Cardiac fibroblast (primary cell): ENCODE results near the gene AP4B1.

ENCODE experiments used
- DNase-seq, 2 donors: peaks; one replicate each; pipeline versions ENCODE4 v3.0.0 to v3.0.0-alpha.2; 2010; ENCODE audit warnings: low read depth in 2 of 2
- H3K4me3 ChIP-seq, 2 donors: replicated peaks in 1 of 2; 1 replicate in 1 of 2; 2 replicates in 1 of 2; pipeline ENCODE4 v1.5.1; 2011; ENCODE audit warnings: low read depth in 2 of 2, low read length in 2 of 2, mild to moderate bottlenecking in 2 of 2, moderate library complexity in 1 of 2
- CTCF ChIP-seq: IDR thresholded peaks from one replicate; pipeline ENCODE4 v1.5.1; 2011; ENCODE audit warnings: low read depth, mild to moderate bottlenecking, low read length, inconsistent platforms

AP4B1 gene

GRCh38 chr1:113940365-113941244 lies 36.0 kb upstream of the AP4B1 start:
- TF ChIP-seq CTCF, result no peak
- no peak overlapping the region for H3K4me3 ChIP-seq
- no peak for DNase-seq

GRCh38 chr1:113938192-113938591 lies 33.6 kb upstream of the AP4B1 start:
- H3K4me3 ChIP-seq, result no peak overlapping the region
- no peak for DNase-seq
- no peak for TF ChIP-seq CTCF

- DNase-seq, result peak in 1 of 2 donors; percentile 63
- no peak for TF ChIP-seq CTCF
- no peak overlapping the region for H3K4me3 ChIP-seq
These were observed 32.5 kb upstream of the AP4B1 start for GRCh38 chr1:113937146-113937545.

- no peak overlapping the region for H3K4me3 ChIP-seq
- no peak for TF ChIP-seq CTCF
- DNase-seq, result no peak
These were observed 31.4 kb upstream of the AP4B1 start for GRCh38 chr1:113935970-113936369.

GRCh38 chr1:113935176-113935575 lies 30.6 kb upstream of the AP4B1 start:
- TF ChIP-seq CTCF, result no peak
- no peak overlapping the region for H3K4me3 ChIP-seq
- no peak for DNase-seq

GRCh38 chr1:113934511-113935055 lies 30.0 kb upstream of the AP4B1 start:
- no peak overlapping the region for H3K4me3 ChIP-seq
- TF ChIP-seq CTCF, result no peak
- no peak for DNase-seq

- H3K4me3 ChIP-seq, result no peak overlapping the region
- no peak for DNase-seq
- TF ChIP-seq CTCF, result no peak
These were observed 29.4 kb upstream of the AP4B1 start for GRCh38 chr1:113934006-113934405.
